ENCODE data around the gene SNTG2. TPM values are rescaled to one million over a fixed set of nuclear protein-coding genes. Genes with fewer than 3 reads are reported as not detected.

SNTG2 gene
- polyA plus RNA-seq, 1 experiment, result 0.31 TPM

DNA sequence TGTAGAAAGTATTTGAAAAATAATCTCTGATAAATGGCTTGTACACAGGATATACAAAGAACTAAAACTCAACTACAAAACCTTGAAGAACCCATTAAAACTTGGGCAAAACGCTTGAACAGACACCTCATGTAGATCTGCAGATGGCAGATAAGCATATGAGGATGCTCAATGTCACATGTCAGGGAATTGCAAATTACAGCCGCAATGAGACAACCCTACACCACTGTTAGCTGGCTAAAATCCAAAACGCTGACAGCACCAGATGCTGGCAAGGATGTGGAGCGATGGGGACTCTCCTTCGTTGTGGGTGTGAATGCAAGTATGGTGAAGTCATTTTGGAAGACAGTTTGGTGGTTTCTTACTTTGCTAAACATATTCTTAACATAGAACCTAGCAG, 53.7 kb downstream of the SNTG2 start:
- no peaks in the 10 kb centered on the region for H3K36me3 ChIP-seq (ENCODE audit: control insufficient read depth, insufficient read depth, low read length)
- no peaks in the 10 kb centered on the region for H3K27me3 ChIP-seq (ENCODE audit: control insufficient read depth, insufficient read depth, low read length)
- no peak overlapping the region for H3K4me3 ChIP-seq (ENCODE audit: low read depth, low read length)
- POLR2A ChIA-PET, result no interaction called here
- DNase-seq (ENCODE audit: low read depth), result no peak
- CTCF ChIA-PET, result no interaction called here
- TF ChIP-seq, protein P1, sequence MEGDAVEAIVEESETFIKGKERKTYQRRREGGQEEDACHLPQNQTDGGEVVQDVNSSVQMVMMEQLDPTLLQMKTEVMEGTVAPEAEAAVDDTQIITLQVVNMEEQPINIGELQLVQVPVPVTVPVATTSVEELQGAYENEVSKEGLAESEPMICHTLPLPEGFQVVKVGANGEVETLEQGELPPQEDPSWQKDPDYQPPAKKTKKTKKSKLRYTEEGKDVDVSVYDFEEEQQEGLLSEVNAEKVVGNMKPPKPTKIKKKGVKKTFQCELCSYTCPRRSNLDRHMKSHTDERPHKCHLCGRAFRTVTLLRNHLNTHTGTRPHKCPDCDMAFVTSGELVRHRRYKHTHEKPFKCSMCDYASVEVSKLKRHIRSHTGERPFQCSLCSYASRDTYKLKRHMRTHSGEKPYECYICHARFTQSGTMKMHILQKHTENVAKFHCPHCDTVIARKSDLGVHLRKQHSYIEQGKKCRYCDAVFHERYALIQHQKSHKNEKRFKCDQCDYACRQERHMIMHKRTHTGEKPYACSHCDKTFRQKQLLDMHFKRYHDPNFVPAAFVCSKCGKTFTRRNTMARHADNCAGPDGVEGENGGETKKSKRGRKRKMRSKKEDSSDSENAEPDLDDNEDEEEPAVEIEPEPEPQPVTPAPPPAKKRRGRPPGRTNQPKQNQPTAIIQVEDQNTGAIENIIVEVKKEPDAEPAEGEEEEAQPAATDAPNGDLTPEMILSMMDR (IDR thresholded peaks at IDR 0.05; ENCODE audit: insufficient read depth, low read depth, low read length), result no peak

DNA sequence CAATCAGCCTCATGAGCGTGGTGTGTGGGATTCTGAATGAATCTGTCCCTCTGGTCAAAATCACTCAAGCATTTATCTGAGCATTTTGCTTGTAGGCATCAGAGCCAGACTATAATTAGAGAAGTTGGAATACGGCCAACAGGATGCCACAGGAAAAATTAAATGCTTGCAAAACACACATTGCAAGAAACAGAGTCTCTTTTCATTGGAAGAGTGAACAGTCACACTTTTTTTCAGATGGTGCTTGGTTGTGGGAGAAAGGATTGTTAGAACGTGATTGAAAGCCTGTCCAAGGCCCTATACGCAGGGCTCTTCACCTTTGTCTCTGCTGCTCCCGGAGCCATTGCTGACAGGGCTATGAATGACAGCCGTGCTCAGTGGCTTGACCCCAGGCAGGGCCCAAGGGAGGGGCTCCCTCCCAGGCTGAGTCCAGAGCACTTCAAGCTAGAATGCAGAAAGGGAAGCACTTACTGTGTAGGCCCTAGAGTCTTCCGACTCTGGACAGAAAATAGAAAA, 59.8 kb downstream of the SNTG2 start:
- no peaks in the 10 kb centered on the region for H3K36me3 ChIP-seq (ENCODE audit: control insufficient read depth, insufficient read depth, low read length)
- no peak for DNase-seq (ENCODE audit: low read depth)
- TF ChIP-seq, protein P1 (IDR thresholded peaks at IDR 0.05; ENCODE audit: insufficient read depth, low read depth, low read length), result no peak
- ChIA-PET POLR2A (no interaction called here), CTCF (no interaction called here)
- no peaks in the 10 kb centered on the region; the same call in 1 of the 2 replicates for H3K27me3 ChIP-seq (ENCODE audit: control insufficient read depth, insufficient read depth, low read length)
- H3K4me3 ChIP-seq (ENCODE audit: low read depth, low read length), result no peak overlapping the region

DNA sequence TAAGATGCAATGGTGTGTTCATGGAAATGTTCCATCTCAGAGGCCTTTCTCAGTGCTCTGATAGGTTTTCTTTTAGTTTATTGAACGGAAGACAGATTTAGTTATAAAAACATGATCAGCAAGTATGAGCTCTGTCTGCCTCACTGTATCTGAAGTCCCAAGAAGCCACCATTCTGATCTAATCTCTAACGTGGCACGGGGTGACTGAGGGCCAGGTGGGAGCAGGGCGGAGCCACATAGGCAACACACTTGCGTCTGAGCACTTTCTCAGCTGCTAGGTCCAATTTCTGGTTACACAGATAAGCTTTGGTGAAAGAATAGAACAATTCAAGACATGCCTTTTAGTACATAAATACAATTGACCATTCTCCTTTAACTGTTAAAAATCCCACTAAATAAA, 60.4 kb downstream of the SNTG2 start:
- ChIA-PET POLR2A (no interaction called here), CTCF (no interaction called here)
- no peak overlapping the region for H3K4me3 ChIP-seq (ENCODE audit: low read depth, low read length)
- TF ChIP-seq, protein P1 (IDR thresholded peaks at IDR 0.05; ENCODE audit: insufficient read depth, low read depth, low read length), result no peak
- H3K27me3 ChIP-seq (ENCODE audit: control insufficient read depth, insufficient read depth, low read length), result no peaks in the 10 kb centered on the region; the same call in 1 of the 2 replicates
- no peak for DNase-seq (ENCODE audit: low read depth)
- H3K36me3 ChIP-seq (ENCODE audit: control insufficient read depth, insufficient read depth, low read length), result no peaks in the 10 kb centered on the region

DNA sequence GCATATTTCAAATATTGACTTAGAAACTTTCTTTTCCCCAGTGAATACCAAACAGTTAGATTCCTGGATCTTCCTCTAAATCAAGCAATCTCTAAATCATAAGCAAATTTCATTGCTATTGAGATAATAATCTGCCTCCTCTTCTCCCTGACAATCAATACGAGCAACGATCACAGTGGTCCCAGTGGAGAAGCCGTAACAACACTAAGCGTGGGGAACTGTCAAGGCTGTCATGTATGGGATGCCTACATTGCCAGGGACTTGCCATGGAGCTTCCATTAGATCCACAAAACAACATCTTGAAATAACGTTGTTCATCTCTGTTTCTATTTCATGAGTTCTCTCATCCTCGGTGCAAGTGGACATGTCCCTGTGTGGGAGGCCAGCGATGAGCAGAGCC, 61.3 kb downstream of the SNTG2 start:
- TF ChIP-seq, protein P1 (IDR thresholded peaks at IDR 0.05; ENCODE audit: insufficient read depth, low read depth, low read length), result no peak
- POLR2A ChIA-PET, result no interaction called here
- CTCF ChIA-PET, result no interaction called here
- no peaks in the 10 kb centered on the region for H3K36me3 ChIP-seq (ENCODE audit: control insufficient read depth, insufficient read depth, low read length)
- H3K27me3 ChIP-seq (ENCODE audit: control insufficient read depth, insufficient read depth, low read length), result no peaks in the 10 kb centered on the region; the same call in 1 of the 2 replicates
- DNase-seq (ENCODE audit: low read depth), result no peak
- H3K4me3 ChIP-seq (ENCODE audit: low read depth, low read length), result no peak overlapping the region

DNA sequence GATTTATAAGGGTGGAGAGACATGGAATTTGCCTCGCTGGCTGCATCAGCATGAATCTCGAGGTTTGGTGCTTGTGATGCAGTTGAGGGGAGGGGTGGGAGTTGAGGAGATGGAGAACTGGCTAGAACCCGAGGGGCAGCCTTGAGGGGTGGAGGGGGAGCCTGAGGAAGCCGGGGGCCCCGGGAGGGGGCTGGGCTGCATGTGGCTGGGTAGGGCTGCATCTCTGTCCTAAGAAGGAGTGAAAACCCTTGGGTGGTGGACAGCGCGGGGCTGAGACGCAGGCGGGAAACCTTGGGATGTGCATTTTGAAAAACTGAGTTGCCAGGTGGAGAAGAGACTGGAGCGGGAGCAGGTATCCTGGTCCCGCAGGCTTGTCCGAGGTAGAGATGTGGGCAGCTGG, 64.2 kb downstream of the SNTG2 start:
- POLR2A ChIA-PET, result no interaction called here
- CTCF ChIA-PET, result no interaction called here
- no peak for DNase-seq (ENCODE audit: low read depth)
- H3K4me3 ChIP-seq (ENCODE audit: low read depth, low read length), result no peak overlapping the region
- no peaks in the 10 kb centered on the region for H3K36me3 ChIP-seq (ENCODE audit: control insufficient read depth, insufficient read depth, low read length)
- TF ChIP-seq, protein P1 (IDR thresholded peaks at IDR 0.05; ENCODE audit: insufficient read depth, low read depth, low read length), result no peak
- no peaks in the 10 kb centered on the region; the same call in 1 of the 2 replicates for H3K27me3 ChIP-seq (ENCODE audit: control insufficient read depth, insufficient read depth, low read length)

All from BJ (cell line).